GM23248 (cell line): ENCODE measurements around the gene MVD. TPM values are rescaled to one million over a fixed set of nuclear protein-coding genes. Genes with fewer than 3 reads are reported as not detected.

Experiments used
- DNase-seq: peaks from one replicate; pipeline ENCODE4 v3.0.0-alpha.2; 2015
- H2AFZ ChIP-seq: fragments of 200-600 bp; sonication (generic); 2 replicates; pipeline ENCODE4 v1.6.1; 2016; ENCODE audit warnings: antibody characterized with exemption
- H3F3A ChIP-seq: fragments of 200-600 bp; sonication (generic); 2 replicates; pipeline ENCODE4 v1.6.1; 2016; ENCODE audit warnings: mild to moderate bottlenecking, antibody characterized with exemption, mixed run types; ENCODE audit not compliant: insufficient read depth
- H3K27ac ChIP-seq: fragments of 200-600 bp; sonication (generic); 2 replicates; pipeline ENCODE4 v1.5.1; 2016; ENCODE audit warnings: mild to moderate bottlenecking
- H3K27me3 ChIP-seq: fragments of 200-600 bp; sonication (generic); replicated peaks from 2 replicates; pipeline ENCODE4 v1.6.1; 2016; ENCODE audit warnings: mild to moderate bottlenecking; ENCODE audit not compliant: insufficient read depth
- H3K36me3 ChIP-seq: fragments of 200-600 bp; sonication (generic); 2 replicates; pipeline ENCODE4 v1.6.1; 2016; ENCODE audit warnings: low read depth, mild to moderate bottlenecking
- H3K4me1 ChIP-seq: fragments of 200-600 bp; sonication (generic); 2 replicates; pipeline ENCODE4 v1.6.1; 2016; ENCODE audit warnings: mild to moderate bottlenecking; ENCODE audit not compliant: insufficient read depth
- H3K4me2 ChIP-seq: fragments of 200-600 bp; sonication (generic); one replicate; pipeline ENCODE4 v1.6.1; 2016; ENCODE audit warnings: mild to moderate bottlenecking; ENCODE audit not compliant: unreplicated experiment
- H3K4me3 ChIP-seq: fragments of 200-600 bp; sonication (generic); 2 replicates; pipeline ENCODE4 v1.5.1; 2016; ENCODE audit warnings: mild to moderate bottlenecking
- H3K79me2 ChIP-seq: fragments of 200-600 bp; sonication (generic); 2 replicates; pipeline ENCODE4 v1.6.1; 2016; ENCODE audit warnings: mild to moderate bottlenecking; ENCODE audit not compliant: insufficient read depth
- H3K9ac ChIP-seq: fragments of 200-600 bp; sonication (generic); 2 replicates; pipeline ENCODE4 v1.6.1; 2016; ENCODE audit warnings: mild to moderate bottlenecking
- H3K9me2 ChIP-seq: fragments of 200-600 bp; sonication (generic); 2 replicates; pipeline ENCODE4 v1.6.1; 2016; ENCODE audit warnings: mixed run types, mild to moderate bottlenecking, moderate library complexity; ENCODE audit not compliant: insufficient read depth
- H3K9me3 ChIP-seq: fragments of 200-600 bp; sonication (generic); one replicate; pipeline ENCODE4 v1.6.1; 2017; ENCODE audit warnings: low read depth
- H4K20me1 ChIP-seq: fragments of 200-600 bp; sonication (generic); 2 replicates; pipeline ENCODE4 v1.6.0; 2016; ENCODE audit not compliant: insufficient read depth
- EZH2 ChIP-seq: fragments of 200-600 bp; sonication (generic); IDR thresholded peaks from 2 replicates; pipeline ENCODE4 v1.6.1; 2018; ENCODE audit warnings: antibody characterized with exemption, mild to moderate bottlenecking; ENCODE audit not compliant: insufficient read depth, poor library complexity, severe bottlenecking
- EZH2phosphoT487 ChIP-seq: fragments of 200-600 bp; sonication (generic); IDR thresholded peaks from 2 replicates; pipeline ENCODE4 v1.6.1; 2018; ENCODE audit warnings: antibody characterized with exemption, moderate library complexity, mild to moderate bottlenecking, low read depth; ENCODE audit not compliant: insufficient read depth
- WGBS, 2 experiments: methylation state at CpG; one replicate each; pipeline ENCODE4 v1.1.6; 2015 to 2017; ENCODE audit warnings: low lambda C conversion rate in 2 of 2, low coverage in 1 of 2; ENCODE audit errors: missing lambda C conversion rate in 2 of 2; 5-methylcytosine and 5-hydroxymethylcytosine counted together
- in situ Hi-C: fragments of 300-500 bp; cut with MboI; formaldehyde crosslinking; loops from 2 replicates; pipeline ENCODE4 v1.15.0; 2020
- polyA plus RNA-seq: library from polyadenylated mRNA; unstranded; fragments of >200 nt; fragmentation: Nextera tagmentation; extraction: Ambion mirVana; gene quantifications from 2 replicates; pipeline ENCODE4 v1.2.1, GENCODE V29; 2016
- total RNA-seq: library from RNA; depleted of rRNA; stranded (reverse); fragments of >200 nt; shearing (Covaris generic); gene quantifications from 2 replicates; pipeline ENCODE4 v1.2.3, GENCODE V29; 2014

MVD gene
- total and polyA plus RNA-seq, 2 experiments from 2014 or later = 25.0 to 27.4 TPM

GRCh38 chr16:88643644-88643932 lies 19.3 kb downstream of the MVD start:
- DNase-seq = no peak
- Histone ChIP-seq H3F3A (no peaks in the 10 kb centered on the region), H3K27ac (no peak overlapping the region), H3K9me2 (no peaks in the 10 kb centered on the region), H3K9ac (no peak overlapping the region), H3K36me3 (no peaks in the 10 kb centered on the region), H4K20me1 (no peaks in the 10 kb centered on the region), H3K4me1 (no peaks in the 10 kb centered on the region), H2AFZ (no peak overlapping the region), H3K79me2 (no peaks in the 10 kb centered on the region), H3K4me3 (no peak overlapping the region), H3K4me2 (no peak overlapping the region), H3K27me3 (peaks cover 24% of the 10 kb centered on the region), H3K9me3 (no peaks in the 10 kb centered on the region)
- WGBS, 2 experiments = 94 to 97% methylated on average over 8 of the region's 9 CpGs
- TF ChIP-seq EZH2 (no peak), EZH2phosphoT487 (no peak)
- in situ Hi-C loops = no loop called here

- no peaks in the 10 kb centered on the region for H4K20me1 ChIP-seq
- no peaks in the 10 kb centered on the region for H3K9me2 ChIP-seq
- no peak for TF ChIP-seq EZH2phosphoT487
- TF ChIP-seq EZH2 = no peak
- no peak overlapping the region for H3K9ac ChIP-seq
- no peaks in the 10 kb centered on the region for H3K4me1 ChIP-seq
- H2AFZ ChIP-seq = no peak overlapping the region
- no peak overlapping the region for H3K4me3 ChIP-seq
- peaks cover 29% of the 10 kb centered on the region for H3K27me3 ChIP-seq
- no peaks in the 10 kb centered on the region for H3K79me2 ChIP-seq
- no peaks in the 10 kb centered on the region for H3F3A ChIP-seq
- DNase-seq = no peak
- no peaks in the 10 kb centered on the region for H3K9me3 ChIP-seq
- H3K27ac ChIP-seq = no peak overlapping the region
- no peaks in the 10 kb centered on the region for H3K36me3 ChIP-seq
- no peak overlapping the region for H3K4me2 ChIP-seq
- in situ Hi-C loops = no loop called here
- 87 to 91% methylated on average over 28 to 58 of the region's 58 CpGs for WGBS, 2 experiments
Measured at GRCh38 chr16:88642881-88643643, 19.8 kb downstream of the MVD start.

- Histone ChIP-seq H3K79me2 (no peaks in the 10 kb centered on the region), H3K27ac (no peak overlapping the region), H3K36me3 (no peaks in the 10 kb centered on the region), H3K4me2 (no peak overlapping the region), H3K9ac (no peak overlapping the region), H3K9me3 (no peaks in the 10 kb centered on the region), H4K20me1 (no peaks in the 10 kb centered on the region), H2AFZ (no peak overlapping the region), H3F3A (no peaks in the 10 kb centered on the region), H3K27me3 (peaks cover 32% of the 10 kb centered on the region), H3K4me1 (no peaks in the 10 kb centered on the region; the same call in 1 of the 2 replicates), H3K4me3 (no peak overlapping the region), H3K9me2 (no peaks in the 10 kb centered on the region)
- DNase-seq = no peak
- TF ChIP-seq EZH2phosphoT487 (no peak), EZH2 (no peak)
- in situ Hi-C loops = no loop called here
- WGBS, 2 experiments = 69 to 73% methylated on average over 15 to 17 of the region's 17 CpGs
Measured at GRCh38 chr16:88640498-88641247, 22.2 kb downstream of the MVD start.

GRCh38 chr16:88640039-88640495 lies 22.8 kb downstream of the MVD start:
- H3K27ac ChIP-seq = no peak overlapping the region
- H3K27me3 ChIP-seq = peaks cover 32% of the 10 kb centered on the region
- no peaks in the 10 kb centered on the region for H3K36me3 ChIP-seq
- H3K9me3 ChIP-seq = no peaks in the 10 kb centered on the region
- no peaks in the 10 kb centered on the region; the same call in 1 of the 2 replicates for H3K4me1 ChIP-seq
- 22 to 28% methylated on average over 13 of the region's 13 CpGs for WGBS, 2 experiments
- H3K9me2 ChIP-seq = no peaks in the 10 kb centered on the region
- TF ChIP-seq EZH2 (no peak), EZH2phosphoT487 (no peak)
- no peak overlapping the region for H2AFZ ChIP-seq
- no peak overlapping the region for H3K4me3 ChIP-seq
- no peak overlapping the region for H3K4me2 ChIP-seq
- no peaks in the 10 kb centered on the region for H4K20me1 ChIP-seq
- no peaks in the 10 kb centered on the region for H3K79me2 ChIP-seq
- no peak for DNase-seq
- in situ Hi-C loops = no loop called here
- H3F3A ChIP-seq = no peaks in the 10 kb centered on the region
- no peak overlapping the region for H3K9ac ChIP-seq
